Fibroblast of pulmonary artery (primary cell): Measurements from ENCODE around the gene SH3PXD2A.

ENCODE experiments used
- DNase-seq: peaks from one replicate; pipeline ENCODE4 v3.0.0-alpha.2; 2010; ENCODE audit warnings: low read depth
- H3K4me3 ChIP-seq: replicated peaks from 2 replicates; pipeline ENCODE4 v1.5.1; 2011; ENCODE audit warnings: low read depth, mild to moderate bottlenecking, control low read depth, low read length, moderate library complexity
- CTCF ChIP-seq: IDR thresholded peaks from 2 replicates; pipeline ENCODE4 v1.5.1; 2011; ENCODE audit warnings: mild to moderate bottlenecking, control low read depth, low read length, inconsistent platforms; ENCODE audit errors: missing control alignments

Gene SH3PXD2A

GRCh38 chr10:103587073-103587472 lies 268.3 kb downstream of the SH3PXD2A start:
- no peak for DNase-seq
- no peak overlapping the region for H3K4me3 ChIP-seq
- no peak for TF ChIP-seq CTCF

- no peak overlapping the region for H3K4me3 ChIP-seq
- no peak for TF ChIP-seq CTCF
- DNase-seq, result no peak
These were observed 270.4 kb downstream of the SH3PXD2A start for GRCh38 chr10:103585011-103585405.

GRCh38 chr10:103584216-103585010 lies 271.0 kb downstream of the SH3PXD2A start:
- no peak overlapping the region for H3K4me3 ChIP-seq
- DNase-seq, result no peak
- TF ChIP-seq CTCF, result no peak

GRCh38 chr10:103583871-103584215 lies 271.5 kb downstream of the SH3PXD2A start:
- no peak overlapping the region for H3K4me3 ChIP-seq
- no peak for TF ChIP-seq CTCF
- no peak for DNase-seq

GRCh38 chr10:103582331-103583123 lies 272.8 kb downstream of the SH3PXD2A start:
- no peak for TF ChIP-seq CTCF
- DNase-seq, result no peak
- H3K4me3 ChIP-seq, result no peak overlapping the region

GRCh38 chr10:103581499-103581898 lies 273.9 kb downstream of the SH3PXD2A start:
- H3K4me3 ChIP-seq, result no peak overlapping the region
- no peak for TF ChIP-seq CTCF
- no peak for DNase-seq
